Calu3 (cell line): Measurements from ENCODE around the gene CPPED1. TPM values are rescaled to one million over a fixed set of nuclear protein-coding genes. Genes with fewer than 3 reads are reported as not detected.

Experiments
- BruUV-seq: library from RNA; stranded (reverse); fragments of 400-500 nt; replicated peaks from 2 replicates; lab custom pipeline; 2021; lab: Mats Ljungman, UMichigan
- CTCF ChIA-PET: fragments of 300-600 bp; sonication (Branson Sonifier 250); formaldehyde crosslinking; loops from one replicate; lab custom pipeline; 2022; ENCODE audit warnings: antibody characterized with exemption; lab: Charles Lee
- DNase-seq: peaks from one replicate; pipeline ENCODE4 v3.0.0; 2022
- H3K27ac Mint-ChIP-seq: one replicate; pipeline ENCODE4 v1.8.0; 2022; ENCODE audit warnings: mixed read lengths; ENCODE audit not compliant: unreplicated experiment
- H3K27me3 Mint-ChIP-seq: one replicate; pipeline ENCODE4 v1.8.0; 2022; ENCODE audit warnings: mixed read lengths; ENCODE audit not compliant: unreplicated experiment
- H3K36me3 Mint-ChIP-seq: one replicate; pipeline ENCODE4 v1.8.0; 2022; ENCODE audit warnings: mild to moderate bottlenecking, moderate library complexity, mixed read lengths; ENCODE audit not compliant: insufficient read depth, unreplicated experiment
- H3K4me1 Mint-ChIP-seq: one replicate; pipeline ENCODE4 v1.8.0; 2022; ENCODE audit warnings: mild to moderate bottlenecking, low read depth, mixed read lengths; ENCODE audit not compliant: unreplicated experiment
- H3K4me3 Mint-ChIP-seq: one replicate; pipeline ENCODE4 v1.8.0; 2022; ENCODE audit warnings: mild to moderate bottlenecking, low read depth, moderate library complexity, mixed read lengths; ENCODE audit not compliant: unreplicated experiment
- H3K9me3 Mint-ChIP-seq: one replicate; pipeline ENCODE4 v1.8.0; 2022; ENCODE audit warnings: low read depth, mixed read lengths; ENCODE audit not compliant: unreplicated experiment
- CTCF ChIP-seq: fragments of 200-600 bp; IDR thresholded peaks from one replicate; pipeline ENCODE4 v1.8.0; 2022; ENCODE audit warnings: antibody characterized with exemption; ENCODE audit not compliant: unreplicated experiment
- intact Hi-C: fragments of 100-400 bp; cut with micrococcal nuclease; formaldehyde crosslinking; loops from one replicate; pipeline ENCODE4 v1.10.0; 2022; ENCODE audit not compliant: unreplicated experiment
- total RNA-seq: library from RNA; stranded (reverse); gene quantifications from 2 replicates; pipeline ENCODE4 v1.2.3, GENCODE V29; 2022

Gene CPPED1
- total RNA-seq, 1 experiment from 2014 or later = not detected

- H3K36me3 Mint-ChIP-seq = no peaks in the 10 kb centered on the region
- no peaks in the 10 kb centered on the region for H3K9me3 Mint-ChIP-seq
- intact Hi-C loops = no loop called here
- DNase-seq = no peak
- H3K4me1 Mint-ChIP-seq = no peaks in the 10 kb centered on the region
- BruUV-seq = no TSS peak
- no peak for TF ChIP-seq CTCF
- CTCF ChIA-PET = no interaction called here
- H3K4me3 Mint-ChIP-seq = no peak overlapping the region
- H3K27me3 Mint-ChIP-seq = peaks cover 21% of the 10 kb centered on the region
- no peak overlapping the region for H3K27ac Mint-ChIP-seq
Measured at GRCh38 chr16:12679660-12680272, 123.9 kb downstream of the CPPED1 start.

DNA sequence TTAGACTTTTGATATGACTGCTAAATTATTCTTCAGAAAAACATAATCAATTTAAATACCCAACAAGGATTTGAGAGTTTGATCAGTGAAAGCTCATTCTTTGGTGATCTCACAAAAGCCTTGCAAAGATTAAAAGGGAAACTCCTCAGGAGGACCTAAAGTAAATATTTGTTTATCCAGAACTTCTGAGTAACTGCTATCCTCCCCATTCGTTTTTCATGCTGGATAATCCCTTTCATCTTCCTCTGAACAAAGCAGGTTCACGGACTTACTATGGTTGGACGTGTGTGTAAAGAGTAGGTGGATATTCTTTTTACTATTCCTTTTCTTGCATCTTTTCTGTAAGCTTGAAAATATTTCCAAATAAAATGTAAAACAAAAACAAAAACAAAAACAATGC, 124.7 kb downstream of the CPPED1 start:
- CTCF ChIA-PET = no interaction called here
- no peaks in the 10 kb centered on the region for H3K4me1 Mint-ChIP-seq
- no peaks in the 10 kb centered on the region for H3K36me3 Mint-ChIP-seq
- no peaks in the 10 kb centered on the region for H3K9me3 Mint-ChIP-seq
- no peak for DNase-seq
- no peak for TF ChIP-seq CTCF
- H3K27me3 Mint-ChIP-seq = peaks cover 18% of the 10 kb centered on the region
- H3K4me3 Mint-ChIP-seq = no peak overlapping the region
- H3K27ac Mint-ChIP-seq = no peak overlapping the region
- BruUV-seq = no TSS peak
- intact Hi-C loops = no loop called here

GRCh38 chr16:12677502-12677901, 126.2 kb downstream of the CPPED1 start:
- TF ChIP-seq CTCF = no peak
- no peaks in the 10 kb centered on the region for H3K36me3 Mint-ChIP-seq
- intact Hi-C loops = no loop called here
- no peak for DNase-seq
- CTCF ChIA-PET = no interaction called here
- H3K4me1 Mint-ChIP-seq = no peaks in the 10 kb centered on the region
- no TSS peak for BruUV-seq
- no peaks in the 10 kb centered on the region for H3K9me3 Mint-ChIP-seq
- no peak overlapping the region for H3K4me3 Mint-ChIP-seq
- no peak overlapping the region for H3K27ac Mint-ChIP-seq
- peaks cover 17% of the 10 kb centered on the region for H3K27me3 Mint-ChIP-seq

DNA sequence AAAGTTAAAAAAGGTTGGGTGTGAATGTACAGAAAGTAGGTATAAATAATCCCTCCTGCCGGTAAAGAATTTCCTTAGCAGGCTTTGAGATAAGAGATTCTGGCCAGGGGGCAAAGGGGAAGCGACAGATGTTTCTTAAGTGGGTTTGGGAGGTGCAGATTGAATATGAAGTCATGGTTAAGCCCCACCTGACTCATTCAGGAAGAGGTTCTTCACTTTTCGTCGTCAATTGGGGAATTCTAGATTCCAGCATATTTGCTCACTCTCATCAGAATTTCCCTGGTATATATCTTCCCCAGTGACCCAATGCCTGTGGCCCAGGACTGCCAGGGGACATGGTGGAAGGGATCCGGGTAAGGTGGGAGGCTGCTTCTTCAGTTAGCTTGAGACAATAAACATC, 127.8 kb downstream of the CPPED1 start:
- DNase-seq = no peak
- TF ChIP-seq CTCF = no peak
- no TSS peak for BruUV-seq
- Mint-ChIP-seq H3K4me1 (no peaks in the 10 kb centered on the region), H3K27ac (no peak overlapping the region), H3K9me3 (no peaks in the 10 kb centered on the region), H3K27me3 (peaks cover 17% of the 10 kb centered on the region), H3K36me3 (no peaks in the 10 kb centered on the region), H3K4me3 (no peak overlapping the region)
- intact Hi-C loops = no loop called here
- CTCF ChIA-PET = no interaction called here
